ENCODE measurements around the gene PRR7. TPM values are rescaled to one million over a fixed set of nuclear protein-coding genes. Genes with fewer than 3 reads are reported as not detected.

Gene PRR7
- total RNA-seq, 4 donors from 2014 or later = 1.9 to 3.0 TPM; not detected in 2

DNA sequence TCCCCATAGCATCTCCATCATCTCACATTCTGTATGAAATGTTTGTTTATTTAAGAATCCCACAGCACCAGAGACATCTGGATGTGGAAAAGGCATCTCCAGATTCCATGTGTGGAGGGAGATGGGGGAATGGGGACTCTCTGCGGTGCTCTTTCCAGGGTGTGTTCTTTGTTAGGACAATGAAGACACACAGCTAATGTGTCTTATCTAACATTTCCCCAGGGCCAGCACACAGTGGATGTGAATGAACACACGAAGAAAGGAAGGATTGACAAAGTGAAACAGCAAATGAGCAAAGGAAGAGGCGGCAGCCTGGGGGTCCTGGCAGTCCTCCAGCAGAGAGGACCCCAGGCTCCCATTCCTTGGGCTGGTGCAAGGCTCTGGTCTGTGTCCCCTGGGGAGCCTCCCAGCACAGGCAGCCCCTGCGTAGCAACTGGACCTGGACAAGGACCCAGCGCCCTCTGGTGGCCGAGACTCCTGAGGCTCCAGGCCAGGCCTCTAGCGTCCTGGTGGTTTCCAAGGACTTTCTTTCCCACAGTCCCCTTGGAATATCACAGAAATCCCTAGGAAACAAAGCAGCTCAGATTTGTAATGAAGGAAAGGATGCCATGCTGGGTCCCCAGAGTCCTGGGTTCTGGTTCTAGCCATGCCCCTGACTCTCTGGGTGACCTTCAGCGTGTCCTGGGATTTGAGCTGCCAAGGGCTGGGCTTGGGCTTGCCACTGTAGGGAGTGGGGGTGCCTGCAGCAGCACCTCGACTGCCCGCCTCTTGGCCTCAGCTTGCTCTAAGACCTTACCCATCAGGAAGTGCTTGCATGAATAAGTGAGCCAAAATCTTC, 54.3 kb downstream of the PRR7 start:
- DNase-seq = peak; percentile 91 to 92
- Histone ChIP-seq H3K4me1 (peaks cover 0 to 7% of the 10 kb centered on the region in 2 donors), H3K9me3 (no peaks in the 10 kb centered on the region), H3K4me3 (no peak overlapping the region), H3K27me3 (no peaks in the 10 kb centered on the region), H3K36me3 (no peaks in the 10 kb centered on the region), H3K27ac (peak overlapping the region in 1 of 2 donors; percentile 22)
- intact Hi-C loops (cut with DNase I; ENCODE audit: low total_unique reads) = loop anchor here (5.0 kb wide), 2 partner anchors 94 to 114 kb away; partner anchors contain the start of gene F12
- TF ChIP-seq, protein P1, sequence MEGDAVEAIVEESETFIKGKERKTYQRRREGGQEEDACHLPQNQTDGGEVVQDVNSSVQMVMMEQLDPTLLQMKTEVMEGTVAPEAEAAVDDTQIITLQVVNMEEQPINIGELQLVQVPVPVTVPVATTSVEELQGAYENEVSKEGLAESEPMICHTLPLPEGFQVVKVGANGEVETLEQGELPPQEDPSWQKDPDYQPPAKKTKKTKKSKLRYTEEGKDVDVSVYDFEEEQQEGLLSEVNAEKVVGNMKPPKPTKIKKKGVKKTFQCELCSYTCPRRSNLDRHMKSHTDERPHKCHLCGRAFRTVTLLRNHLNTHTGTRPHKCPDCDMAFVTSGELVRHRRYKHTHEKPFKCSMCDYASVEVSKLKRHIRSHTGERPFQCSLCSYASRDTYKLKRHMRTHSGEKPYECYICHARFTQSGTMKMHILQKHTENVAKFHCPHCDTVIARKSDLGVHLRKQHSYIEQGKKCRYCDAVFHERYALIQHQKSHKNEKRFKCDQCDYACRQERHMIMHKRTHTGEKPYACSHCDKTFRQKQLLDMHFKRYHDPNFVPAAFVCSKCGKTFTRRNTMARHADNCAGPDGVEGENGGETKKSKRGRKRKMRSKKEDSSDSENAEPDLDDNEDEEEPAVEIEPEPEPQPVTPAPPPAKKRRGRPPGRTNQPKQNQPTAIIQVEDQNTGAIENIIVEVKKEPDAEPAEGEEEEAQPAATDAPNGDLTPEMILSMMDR (IDR thresholded peaks at IDR 0.05) = peak; percentile 93 to 96 (median 95)
- no peak for TF ChIP-seq POLR2A (IDR thresholded peaks at IDR 0.05)

DNA sequence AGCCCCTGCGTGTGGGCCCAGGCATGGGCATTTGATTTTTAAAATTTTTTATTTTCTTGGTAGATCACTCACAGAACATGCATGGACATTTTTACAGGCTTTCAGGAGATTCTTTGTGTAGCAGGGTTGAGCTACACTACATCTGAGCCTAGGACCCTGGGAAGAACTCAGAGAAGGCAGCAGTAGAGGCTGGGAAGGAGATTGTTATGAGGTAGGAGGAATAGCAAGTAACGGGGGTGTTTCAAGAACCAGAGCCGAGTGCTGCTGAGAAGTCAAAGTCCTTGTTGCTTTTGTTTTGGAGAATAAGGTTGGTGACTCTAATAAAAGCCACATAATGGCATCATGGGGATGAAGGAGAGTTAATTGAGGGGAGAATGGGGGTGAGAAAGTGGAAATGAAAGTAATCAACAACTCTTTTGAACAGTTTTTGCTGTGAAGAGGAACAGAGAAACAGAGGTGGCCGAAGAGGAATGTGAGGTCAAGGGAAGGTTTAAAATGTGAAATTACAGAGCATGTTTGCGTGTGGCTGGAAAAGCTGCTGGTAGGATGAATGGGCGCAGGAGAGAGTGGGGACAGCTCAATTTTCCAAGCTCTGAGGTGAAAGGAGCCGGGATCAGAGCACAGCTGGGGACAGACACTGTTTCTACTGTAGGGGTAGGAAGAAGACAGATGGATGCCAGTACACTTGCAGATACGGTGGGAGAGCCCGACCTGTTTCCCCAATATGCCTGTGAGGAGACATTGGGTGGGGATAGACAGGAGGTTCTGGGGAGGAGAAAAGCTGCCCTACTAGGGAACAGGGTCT, 55.5 kb downstream of the PRR7 start:
- no peaks in the 10 kb centered on the region for H3K9me3 ChIP-seq
- no peak for TF ChIP-seq POLR2A (IDR thresholded peaks at IDR 0.05)
- TF ChIP-seq, protein P1 (IDR thresholded peaks at IDR 0.05) = no peak
- no peak for DNase-seq
- H3K4me1 ChIP-seq = peaks cover 0 to 7% of the 10 kb centered on the region in 2 donors
- H3K4me3 ChIP-seq = no peak overlapping the region
- H3K36me3 ChIP-seq = no peaks in the 10 kb centered on the region
- H3K27me3 ChIP-seq = no peaks in the 10 kb centered on the region
- H3K27ac ChIP-seq = no peak overlapping the region
- intact Hi-C loops (cut with DNase I; ENCODE audit: low total_unique reads) = loop anchor here (5.0 kb wide), 2 partner anchors 95 to 115 kb away; partner anchors contain the start of gene F12

- TF ChIP-seq, protein P1 (IDR thresholded peaks at IDR 0.05) = no peak
- TF ChIP-seq POLR2A (IDR thresholded peaks at IDR 0.05) = no peak
- Histone ChIP-seq H3K27ac (no peak overlapping the region), H3K4me1 (peaks cover 0 to 7% of the 10 kb centered on the region in 2 donors), H3K4me3 (no peak overlapping the region), H3K36me3 (no peaks in the 10 kb centered on the region), H3K27me3 (no peaks in the 10 kb centered on the region), H3K9me3 (no peaks in the 10 kb centered on the region)
- no peak for DNase-seq
- intact Hi-C loops (cut with DNase I; ENCODE audit: low total_unique reads) = loop anchor here (5.0 kb wide), 2 partner anchors 96 to 116 kb away; partner anchors contain the start of gene F12
These were observed 56.3 kb downstream of the PRR7 start for GRCh38 chr5:177502886-177503285.

- no peaks in the 10 kb centered on the region for H3K9me3 ChIP-seq
- TF ChIP-seq, protein P1 (IDR thresholded peaks at IDR 0.05) = no peak
- no peak for TF ChIP-seq POLR2A (IDR thresholded peaks at IDR 0.05)
- intact Hi-C loops (cut with DNase I; ENCODE audit: low total_unique reads) = loop anchor here (5.0 kb wide), 2 partner anchors 96 to 116 kb away; partner anchors contain the start of gene F12
These were observed 56.9 kb downstream of the PRR7 start for GRCh38 chr5:177503351-177504085.

More at GRCh38 chr5:177503351-177504085, 56.9 kb downstream of the PRR7 start:
- DNase-seq = no peak
- H3K4me3 ChIP-seq = no peak overlapping the region
- peaks cover 0 to under 1% of the 10 kb centered on the region in 2 donors for H3K4me1 ChIP-seq
- no peak overlapping the region for H3K27ac ChIP-seq
- H3K36me3 ChIP-seq = no peaks in the 10 kb centered on the region
- no peaks in the 10 kb centered on the region for H3K27me3 ChIP-seq
